HG02571 (cell line): ENCODE data around the gene DNLZ.

Experiments used
- ATAC-seq: cut with Tn5 transposase; IDR thresholded peaks from one replicate; pipeline ENCODE4 v1.9.1; 2021; ENCODE audit warnings: mild to moderate bottlenecking, moderate library complexity; ENCODE audit not compliant: unreplicated experiment

The DNLZ gene

GRCh38 chr9:136345281-136346156 lies 18.0 kb downstream of the DNLZ start:
- no peak for ATAC-seq

DNA sequence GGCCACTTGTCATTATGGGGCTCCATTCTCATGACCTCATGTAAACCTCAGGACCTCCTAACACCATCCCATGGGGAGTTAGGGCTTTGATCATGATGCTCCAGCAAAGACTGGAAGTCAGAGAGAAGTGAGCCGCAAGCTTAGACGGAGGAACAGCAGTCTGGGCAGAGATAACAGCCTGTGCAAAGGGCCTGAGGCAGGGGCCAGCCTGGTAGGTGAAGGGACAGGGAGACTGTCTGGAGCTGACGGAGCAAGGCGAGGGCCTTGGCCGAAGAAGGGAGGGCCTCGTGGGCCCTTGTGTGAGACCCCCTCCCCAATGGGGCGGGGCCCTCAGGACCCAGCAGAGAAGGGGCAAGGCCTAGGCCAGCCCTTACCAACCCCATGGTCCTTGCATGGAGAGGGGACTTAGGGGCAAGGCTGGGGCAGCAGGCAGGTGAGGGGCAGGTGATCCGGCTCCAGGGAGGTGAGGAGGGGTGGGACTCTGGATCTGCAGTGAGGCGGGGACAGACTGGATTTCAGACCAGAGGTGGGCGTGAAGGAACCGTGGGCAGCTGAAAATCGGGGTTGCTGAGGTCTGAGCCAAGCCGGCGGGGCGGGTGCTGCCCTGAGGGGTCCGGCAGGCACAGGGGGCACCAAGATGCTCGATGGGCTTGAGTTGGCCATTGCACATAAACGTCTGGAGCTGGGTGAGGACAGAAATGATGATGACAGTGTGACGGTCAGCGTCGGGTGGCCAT lies 18.8 kb downstream of the DNLZ start:
- no peak for ATAC-seq

- ATAC-seq = no peak
Observed at GRCh38 chr9:136343884-136344269, 19.7 kb downstream of the DNLZ start.

- no peak for ATAC-seq
Observed at GRCh38 chr9:136343121-136343883, 20.2 kb downstream of the DNLZ start.

GRCh38 chr9:136342181-136343120 lies 21.1 kb downstream of the DNLZ start:
- ATAC-seq = no peak

DNA sequence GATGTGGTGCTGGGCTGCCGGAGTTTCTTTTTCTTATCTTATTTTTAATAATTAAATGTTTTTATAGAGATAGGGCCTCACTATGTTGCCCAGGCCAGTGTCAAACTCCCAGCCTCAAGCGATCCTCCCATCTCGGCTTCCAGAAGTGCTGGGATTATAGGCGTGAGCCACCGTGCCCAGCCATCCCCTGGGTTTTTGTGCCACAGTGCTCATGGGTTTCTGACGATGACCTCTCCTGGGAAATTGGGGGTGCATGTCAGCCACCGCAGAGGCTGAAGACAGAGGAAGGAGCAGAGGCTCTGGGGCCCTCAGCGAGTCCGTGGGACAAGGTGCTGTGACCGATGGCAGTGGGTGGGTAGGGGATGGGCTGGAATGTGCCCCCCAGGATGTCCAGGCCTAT lies 21.8 kb downstream of the DNLZ start:
- ATAC-seq = no peak

DNA sequence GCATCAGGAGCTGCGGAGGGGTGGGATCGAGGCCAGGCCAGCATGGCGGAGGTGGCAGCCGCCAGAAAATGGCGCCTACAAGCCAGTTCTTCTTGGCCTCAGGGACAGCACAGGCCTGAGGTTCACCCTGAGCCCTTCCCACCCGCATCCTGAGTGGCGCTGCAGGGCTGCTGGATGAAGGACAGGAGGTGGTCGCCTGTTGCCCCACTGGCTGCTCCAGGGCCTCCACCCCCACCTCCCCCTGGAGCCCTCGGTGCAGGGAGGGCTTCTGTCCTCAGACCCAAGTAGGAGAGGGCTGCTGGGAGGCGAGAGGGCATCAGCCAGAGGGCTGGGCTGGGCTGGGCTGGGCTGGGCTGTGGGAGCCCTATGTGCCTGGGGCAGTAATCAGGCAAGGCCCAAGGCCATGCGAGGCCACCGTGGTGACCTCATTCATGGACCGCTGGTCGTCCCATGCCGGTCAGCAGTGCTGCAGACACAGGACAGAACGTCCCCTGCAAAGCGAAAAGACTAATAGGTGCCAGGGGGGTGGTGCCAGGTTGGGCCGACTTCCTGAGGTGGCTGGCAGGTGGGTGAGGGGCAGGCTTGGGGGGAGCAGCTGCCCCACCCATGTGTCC lies 22.4 kb downstream of the DNLZ start:
- no peak for ATAC-seq

DNA sequence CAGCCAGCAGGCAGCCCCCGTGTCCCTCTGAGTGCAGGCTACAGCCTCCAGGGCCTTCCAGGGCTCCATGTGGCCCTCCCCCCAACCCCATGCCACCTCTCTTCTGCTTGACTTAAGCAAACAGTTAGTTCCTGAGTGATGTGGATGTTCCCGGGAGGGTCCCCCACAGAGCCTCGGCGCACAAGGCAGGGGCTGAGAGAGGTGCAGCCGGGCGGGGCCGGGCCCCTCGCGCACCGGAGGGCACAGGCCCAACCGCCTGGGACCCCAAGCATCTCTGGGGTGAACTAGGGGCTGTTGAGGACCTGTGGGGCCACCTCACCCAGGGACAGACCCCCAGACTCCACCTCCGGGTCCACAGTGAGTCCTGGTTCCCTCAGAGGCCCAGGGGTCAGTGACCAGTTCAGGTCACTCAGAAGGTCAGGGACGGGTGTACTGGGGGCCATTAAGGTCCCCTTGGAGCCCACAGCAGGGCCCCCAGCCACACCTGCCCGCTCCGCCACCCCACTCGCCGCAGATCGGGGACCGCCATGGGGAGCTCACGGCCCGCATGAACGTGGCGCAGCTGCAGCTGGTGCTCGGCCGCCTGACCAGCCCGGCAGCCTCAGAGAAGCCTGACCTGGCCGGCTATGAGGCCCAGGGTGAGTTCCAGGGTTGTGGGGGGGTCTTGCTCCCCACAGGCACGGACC lies 23.0 kb downstream of the DNLZ start:
- no peak for ATAC-seq

GRCh38 chr9:136339958-136340310 lies 23.6 kb downstream of the DNLZ start:
- no peak for ATAC-seq

DNA sequence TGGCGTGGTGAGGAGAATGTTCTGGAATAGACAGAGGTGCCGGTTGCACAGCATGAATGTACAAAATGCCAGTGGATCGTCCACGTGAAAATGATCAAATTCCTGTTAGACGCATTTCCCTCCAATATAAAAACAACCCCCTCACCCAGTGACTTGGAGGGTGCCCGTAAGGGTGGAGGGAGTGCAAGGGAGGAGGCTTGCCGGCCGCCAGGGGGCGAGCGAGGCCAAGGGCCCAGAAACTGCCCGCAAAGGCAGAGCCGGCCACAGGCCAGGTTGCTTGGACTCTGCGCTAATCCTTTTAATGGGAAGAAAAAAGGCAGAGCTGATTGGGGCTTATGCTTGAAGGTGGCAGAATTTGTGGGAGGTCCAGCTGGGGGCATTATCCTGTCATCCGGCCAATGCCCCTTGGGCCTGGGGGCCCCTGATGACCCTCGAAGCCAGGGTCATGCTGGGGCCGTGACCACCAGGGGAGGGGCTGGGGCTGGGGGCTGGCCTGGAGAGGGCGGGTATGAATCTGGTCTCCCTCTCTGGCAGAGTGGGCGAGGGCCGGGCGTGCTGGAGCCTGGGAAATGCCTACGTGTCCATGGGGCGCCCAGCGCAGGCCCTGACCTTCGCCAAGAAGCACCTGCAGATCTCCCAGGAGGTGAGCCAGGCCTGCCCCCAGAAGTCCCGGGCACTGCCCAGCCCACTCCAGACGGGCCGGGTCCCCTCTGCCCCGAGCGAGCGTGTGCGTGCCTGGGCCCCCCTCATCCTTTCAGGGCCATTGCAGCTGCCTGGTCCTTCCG lies 24.2 kb downstream of the DNLZ start:
- ATAC-seq = no peak

GRCh38 chr9:136338511-136338910 lies 25.0 kb downstream of the DNLZ start:
- ATAC-seq = no peak

DNA sequence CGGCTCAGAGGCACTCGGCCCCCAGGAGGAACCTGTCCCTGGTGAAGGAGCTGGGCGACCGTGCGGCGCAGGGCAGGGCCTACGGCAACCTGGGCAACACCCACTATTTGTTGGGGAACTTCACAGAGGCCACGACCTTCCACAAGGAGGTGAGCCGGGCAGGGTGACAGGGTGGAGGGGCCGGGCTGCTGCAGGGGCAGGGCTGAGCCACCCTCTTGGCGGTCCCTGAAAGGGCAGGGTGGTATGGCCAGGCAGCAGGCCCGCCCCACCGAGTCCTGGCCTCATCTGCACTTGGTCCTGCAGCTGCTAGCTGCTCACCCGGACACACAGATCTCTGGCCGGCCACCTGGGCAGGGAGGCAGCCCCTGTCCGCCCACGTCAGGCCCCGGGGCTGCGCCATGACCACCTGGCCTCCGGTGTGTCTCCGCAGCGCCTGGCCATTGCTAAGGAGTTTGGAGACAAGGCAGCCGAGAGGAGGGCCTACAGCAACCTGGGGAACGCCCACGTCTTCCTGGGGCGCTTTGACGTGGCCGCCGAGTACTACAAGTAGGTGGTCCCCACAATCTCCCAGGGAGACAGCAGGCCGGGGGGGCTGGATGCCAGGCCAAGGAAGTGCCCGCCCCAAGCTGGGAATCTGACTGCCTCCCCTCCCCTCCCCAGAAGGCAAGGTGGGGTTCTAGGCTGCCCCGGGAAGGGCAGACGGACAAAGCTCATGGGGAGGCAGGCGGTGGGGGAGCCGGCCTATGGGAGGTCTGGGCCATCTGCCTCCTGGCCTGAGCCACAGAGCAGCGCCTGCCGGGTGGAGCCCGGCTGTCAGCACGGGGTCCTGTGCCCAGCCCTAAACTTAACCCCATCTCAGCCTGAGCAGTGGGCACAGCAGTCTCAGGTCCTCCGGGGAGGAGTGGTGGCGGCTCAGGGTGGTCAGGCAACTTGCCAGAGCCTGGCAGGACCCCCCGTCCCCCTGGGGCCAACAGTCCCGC lies 25.8 kb downstream of the DNLZ start:
- ATAC-seq = no peak

DNA sequence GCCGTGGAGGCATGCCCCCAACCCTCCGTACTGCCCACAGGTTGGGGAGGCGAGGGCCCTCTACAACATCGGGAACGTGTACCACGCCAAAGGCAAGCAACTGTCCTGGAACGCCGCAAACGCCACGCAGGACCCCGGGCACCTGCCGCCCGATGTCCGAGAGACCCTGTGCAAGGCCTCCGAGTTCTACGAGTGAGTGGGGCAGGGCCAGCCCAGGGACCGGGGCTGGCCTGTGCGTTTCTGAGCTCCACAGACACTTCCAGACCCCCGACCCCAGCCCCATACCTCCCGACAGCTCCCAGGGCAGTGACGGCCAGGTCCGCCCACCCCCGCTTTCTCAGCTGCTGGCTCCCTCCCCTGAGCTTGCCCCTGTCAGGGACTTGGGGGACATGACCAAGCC lies 26.7 kb downstream of the DNLZ start:
- ATAC-seq = no peak

- ATAC-seq = no peak
Observed at GRCh38 chr9:136336156-136336870, 27.2 kb downstream of the DNLZ start.

- ATAC-seq = no peak
Observed at GRCh38 chr9:136335296-136336155, 28.0 kb downstream of the DNLZ start.

GRCh38 chr9:136334541-136334940 lies 29.0 kb downstream of the DNLZ start:
- ATAC-seq = no peak
